Keratinocyte (primary cell): ENCODE results near the gene DCBLD2. TPM values are rescaled to one million over a fixed set of nuclear protein-coding genes. Genes with fewer than 3 reads are reported as not detected.

Experiments used
- DNase-seq: peaks from one replicate; pipeline ENCODE4 v3.0.0-alpha.2; 2011; ENCODE audit warnings: low read depth, missing footprints, low spot score
- FAIRE-seq: peaks from 2 replicates; lab custom pipeline; 2011; peaks lifted over from hg19 to GRCh38; lab: Jason Lieb, UNC
- H2AFZ ChIP-seq: 2 replicates; pipeline ENCODE4 v1.6.0; 2012; ENCODE audit warnings: low read length, control low read depth, inconsistent platforms; ENCODE audit not compliant: control insufficient read depth
- H3K27ac ChIP-seq: 2 replicates; pipeline ENCODE4 v1.5.1; 2011; ENCODE audit warnings: low read length; ENCODE audit not compliant: control insufficient read depth, insufficient read depth
- H3K27me3 ChIP-seq: 3 replicates; pipeline ENCODE4 v1.6.0; 2011; ENCODE audit warnings: low read length; ENCODE audit not compliant: control insufficient read depth, insufficient read depth; ENCODE audit errors: extremely low read depth
- H3K36me3 ChIP-seq, 2 experiments: 2 replicates in 1 of 2; 3 replicates in 1 of 2; pipeline ENCODE4 v1.5.1; 2011; ENCODE audit warnings: low read length in 2 of 2, mild to moderate bottlenecking in 1 of 2; ENCODE audit not compliant: control insufficient read depth in 2 of 2, insufficient read depth in 2 of 2; ENCODE audit errors: extremely low read depth in 1 of 2
- H3K4me1 ChIP-seq: 3 replicates; pipeline ENCODE4 v1.5.1; 2011; ENCODE audit warnings: low read length; ENCODE audit not compliant: control insufficient read depth, insufficient read depth; ENCODE audit errors: extremely low read depth
- H3K4me2 ChIP-seq: 3 replicates; pipeline ENCODE4 v1.6.0; 2011; ENCODE audit warnings: low read depth, low read length; ENCODE audit not compliant: control insufficient read depth, insufficient read depth; ENCODE audit errors: extremely low read depth
- H3K4me3 ChIP-seq, 3 experiments: fragments of 200-600 bp in 1 of 3; sonication (generic) in 1 of 3; 2 replicates in 2 of 3; 3 replicates in 1 of 3; pipeline ENCODE4 v1.5.1; 2011 to 2016; ENCODE audit warnings: low read length in 3 of 3, mild to moderate bottlenecking in 3 of 3, control low read depth in 2 of 3, inconsistent platforms in 1 of 3, low read depth in 1 of 3, mixed read lengths in 1 of 3, mixed run types in 1 of 3, moderate library complexity in 1 of 3; ENCODE audit not compliant: control insufficient read depth in 2 of 3, insufficient read depth in 2 of 3; ENCODE audit errors: extremely low read depth in 1 of 3
- H3K79me2 ChIP-seq: 2 replicates; pipeline ENCODE4 v1.6.0; 2012; ENCODE audit warnings: low read length; ENCODE audit not compliant: control insufficient read depth, insufficient read depth
- H3K9ac ChIP-seq: 3 replicates; pipeline ENCODE4 v1.6.0; 2011; ENCODE audit warnings: low read length; ENCODE audit not compliant: control insufficient read depth, insufficient read depth; ENCODE audit errors: extremely low read depth
- H3K9me1 ChIP-seq: 3 replicates; pipeline ENCODE4 v1.6.0; 2011; ENCODE audit warnings: low read length; ENCODE audit not compliant: control insufficient read depth, insufficient read depth; ENCODE audit errors: extremely low read depth
- H3K9me3 ChIP-seq: 2 replicates; pipeline ENCODE4 v1.5.1; 2012; ENCODE audit warnings: low read depth, low read length; ENCODE audit not compliant: control insufficient read depth
- H4K20me1 ChIP-seq: 3 replicates; pipeline ENCODE4 v1.6.0; 2011; ENCODE audit warnings: low read length; ENCODE audit not compliant: control insufficient read depth, insufficient read depth; ENCODE audit errors: extremely low read depth
- CTCF ChIP-seq, 3 experiments: IDR thresholded peaks in 1 of 3; conservative IDR thresholded peaks in 1 of 3; optimal IDR thresholded peaks in 1 of 3; 2 replicates in 2 of 3; 3 replicates in 1 of 3; pipeline versions ENCODE3 to v1.5.1; 2011; ENCODE audit warnings: low read length in 3 of 3, mild to moderate bottlenecking in 3 of 3, moderate library complexity in 2 of 3, control low read depth in 1 of 3, inconsistent platforms in 1 of 3; ENCODE audit not compliant: insufficient read depth in 2 of 3; ENCODE audit errors: extremely low read depth in 1 of 3
- EZH2 ChIP-seq: IDR thresholded peaks from one replicate; pipeline ENCODE4 v1.6.1; 2012; ENCODE audit warnings: inconsistent platforms, mild to moderate bottlenecking, low read length, moderate library complexity
- dilution Hi-C: fragments of 300-500 bp; cut with MboI; formaldehyde crosslinking; loops from one replicate; pipeline ENCODE4 v1.7.0; 2020; ENCODE audit warnings: low sequenced_read_pairs; ENCODE audit not compliant: extremely low pct_ligation_motif_present
- polyA plus RNA-seq, 5 experiments: library from polyadenylated mRNA; depleted of rRNA in 3 of 5; stranded (reverse) in 3 of 5; stranded (forward) in 1 of 5; unstranded in 1 of 5; fragments of >200 nt; gene quantifications; 1 replicate in 1 of 5; 2 replicates in 3 of 5; 3 replicates in 1 of 5; pipeline versions ENCODE4 v1.2.1 to v1.2.3, GENCODE V29; 2011 to 2012; ENCODE audit warnings: missing spikeins in 2 of 5, low read depth in 1 of 5, low replicate concordance in 1 of 5

The DCBLD2 gene
- polyA plus RNA-seq, 1 donor (not counting 4 experiments of a cell fraction or from before 2014, with no cell fraction given) = 465 TPM

DNA sequence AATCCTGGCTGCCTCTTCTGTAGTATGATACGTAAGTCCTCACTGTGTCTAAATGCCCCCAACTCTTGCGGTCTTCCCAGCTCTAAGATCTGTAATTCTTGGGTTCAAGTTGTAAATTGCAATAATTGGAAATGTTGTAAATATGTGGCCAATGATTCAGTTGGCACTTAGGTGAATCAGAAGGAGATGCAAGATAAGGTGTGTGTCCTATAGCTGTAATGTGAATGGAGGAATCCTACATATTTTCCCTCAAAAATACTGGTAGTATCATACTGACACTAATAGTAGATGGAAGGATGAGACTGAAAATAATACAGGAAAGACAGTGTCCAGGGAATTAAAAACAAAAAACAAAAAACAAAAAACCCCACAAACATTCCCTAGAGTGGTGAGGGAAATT is 141.9 kb downstream of the DCBLD2 start:
- no peak for TF ChIP-seq EZH2
- TF ChIP-seq CTCF (optimal IDR thresholded peaks at IDR 0.05 in 1 of 3, IDR thresholded peaks at IDR 0.05 in 1 of 3, conservative IDR thresholded peaks at IDR 0.05 in 1 of 3; ENCODE audit: extremely low read depth in 1 of 3, insufficient read depth in 2 of 3, low read length in 3 of 3) = no peak
- DNase-seq = no peak
- Histone ChIP-seq H3K4me1 (peaks cover 5% of the 10 kb centered on the region), H3K4me2 (no peak overlapping the region), H3K27ac (no peak overlapping the region), H3K27me3 (no peaks in the 10 kb centered on the region), H4K20me1 (no peaks in the 10 kb centered on the region), H3K4me3 (no peak overlapping the region), H3K79me2 (no peaks in the 10 kb centered on the region), H3K9ac (no peak overlapping the region), H3K36me3 (no peaks in the 10 kb centered on the region), H3K9me1 (no peaks in the 10 kb centered on the region), H2AFZ (no peak overlapping the region), H3K9me3 (no peaks in the 10 kb centered on the region)
- dilution Hi-C loops = no loop called here
- FAIRE-seq = no peak

DNA sequence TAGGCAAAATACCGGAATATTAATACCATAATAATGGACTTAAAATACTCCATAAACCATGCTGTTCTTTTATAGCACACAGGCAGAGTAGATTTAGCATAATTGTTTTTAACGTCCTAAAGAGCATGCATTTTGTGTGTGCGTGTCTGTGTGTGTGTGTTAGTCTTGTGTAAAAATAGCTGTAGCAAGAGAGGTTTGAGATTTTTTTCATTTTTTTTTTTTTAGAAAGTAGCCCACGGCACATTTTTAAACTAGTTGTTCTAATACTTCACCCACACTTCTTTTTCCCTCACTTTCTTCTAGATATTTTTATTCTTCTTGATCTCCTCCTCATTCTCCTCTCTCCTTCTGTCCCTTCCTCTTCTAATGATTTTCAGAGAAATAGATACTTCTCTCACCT is 145.9 kb downstream of the DCBLD2 start:
- dilution Hi-C loops = no loop called here
- Histone ChIP-seq H3K4me1 (no peaks in the 10 kb centered on the region), H3K27me3 (no peaks in the 10 kb centered on the region), H3K9me3 (no peaks in the 10 kb centered on the region), H3K36me3 (no peaks in the 10 kb centered on the region), H3K4me2 (no peak overlapping the region), H3K9ac (no peak overlapping the region), H4K20me1 (no peaks in the 10 kb centered on the region), H3K27ac (no peak overlapping the region), H2AFZ (no peak overlapping the region), H3K4me3 (no peak overlapping the region), H3K9me1 (no peaks in the 10 kb centered on the region), H3K79me2 (no peaks in the 10 kb centered on the region)
- DNase-seq = no peak
- TF ChIP-seq CTCF (optimal IDR thresholded peaks at IDR 0.05 in 1 of 3, IDR thresholded peaks at IDR 0.05 in 1 of 3, conservative IDR thresholded peaks at IDR 0.05 in 1 of 3; ENCODE audit: extremely low read depth in 1 of 3, insufficient read depth in 2 of 3, low read length in 3 of 3) (no peak), EZH2 (no peak)
- FAIRE-seq = no peak
